ENCODE data around the gene UBTD1. TPM values are rescaled to one million over a fixed set of nuclear protein-coding genes. Genes with fewer than 3 reads are reported as not detected.

UBTD1 gene
- total RNA-seq, 1 donor from 2014 or later: 37.7 TPM

GRCh38 chr10:97520520-97520919 is 21.8 kb downstream of the UBTD1 start:
- DNase-seq: no peak
- peak overlapping the region; percentile 77 for H3K27ac ChIP-seq
- TF ChIP-seq, protein P1, sequence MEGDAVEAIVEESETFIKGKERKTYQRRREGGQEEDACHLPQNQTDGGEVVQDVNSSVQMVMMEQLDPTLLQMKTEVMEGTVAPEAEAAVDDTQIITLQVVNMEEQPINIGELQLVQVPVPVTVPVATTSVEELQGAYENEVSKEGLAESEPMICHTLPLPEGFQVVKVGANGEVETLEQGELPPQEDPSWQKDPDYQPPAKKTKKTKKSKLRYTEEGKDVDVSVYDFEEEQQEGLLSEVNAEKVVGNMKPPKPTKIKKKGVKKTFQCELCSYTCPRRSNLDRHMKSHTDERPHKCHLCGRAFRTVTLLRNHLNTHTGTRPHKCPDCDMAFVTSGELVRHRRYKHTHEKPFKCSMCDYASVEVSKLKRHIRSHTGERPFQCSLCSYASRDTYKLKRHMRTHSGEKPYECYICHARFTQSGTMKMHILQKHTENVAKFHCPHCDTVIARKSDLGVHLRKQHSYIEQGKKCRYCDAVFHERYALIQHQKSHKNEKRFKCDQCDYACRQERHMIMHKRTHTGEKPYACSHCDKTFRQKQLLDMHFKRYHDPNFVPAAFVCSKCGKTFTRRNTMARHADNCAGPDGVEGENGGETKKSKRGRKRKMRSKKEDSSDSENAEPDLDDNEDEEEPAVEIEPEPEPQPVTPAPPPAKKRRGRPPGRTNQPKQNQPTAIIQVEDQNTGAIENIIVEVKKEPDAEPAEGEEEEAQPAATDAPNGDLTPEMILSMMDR (IDR thresholded peaks at IDR 0.05): no peak
- no peaks in the 10 kb centered on the region for H3K36me3 ChIP-seq
- H3K4me3 ChIP-seq: no peak overlapping the region
- H3K4me1 ChIP-seq: peaks cover 77% of the 10 kb centered on the region
- no peaks in the 10 kb centered on the region for H3K27me3 ChIP-seq (ENCODE audit: low read depth)
- H3K9me3 ChIP-seq: no peaks in the 10 kb centered on the region
- intact Hi-C loops (cut with DNase I): no loop called here
- ATAC-seq: peak; percentile 3 to 23

DNA sequence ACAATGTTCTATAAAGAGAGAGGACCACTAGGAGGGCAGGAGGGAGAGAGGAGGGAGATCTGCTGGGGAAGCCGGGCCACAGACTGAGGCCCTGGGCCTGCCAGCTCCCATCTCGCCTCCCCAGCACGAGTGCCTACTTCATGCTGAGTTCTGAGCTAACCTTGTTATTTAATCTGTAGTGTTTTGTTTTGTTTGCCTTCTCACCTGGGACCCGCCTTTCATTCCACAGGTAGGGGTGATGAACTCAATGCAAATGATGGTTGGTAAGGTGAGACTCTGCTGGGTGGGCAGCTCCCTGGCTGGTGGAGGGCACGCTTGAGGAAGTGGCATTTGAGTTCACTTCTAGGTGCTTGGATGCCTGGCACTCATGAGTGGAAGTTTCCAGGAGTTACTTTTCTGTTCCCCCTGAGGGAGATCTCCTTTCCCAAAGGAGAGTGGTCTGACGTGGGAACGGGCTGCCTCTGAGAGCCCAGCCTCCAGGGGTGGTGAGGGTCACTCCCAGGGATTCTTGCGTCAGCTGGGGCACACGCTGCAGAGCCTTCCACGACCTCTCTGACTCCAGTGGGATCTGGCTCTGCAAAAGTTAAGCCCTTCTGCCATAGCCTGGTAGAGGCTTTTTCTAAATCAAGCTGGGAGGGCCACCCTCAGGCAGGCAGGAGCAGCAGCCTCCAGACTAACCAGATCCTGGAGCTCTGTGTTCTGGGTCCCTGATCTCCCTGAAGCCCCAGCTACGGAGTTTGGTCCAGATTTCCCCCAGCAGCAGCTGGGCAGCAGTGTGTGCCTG is 22.4 kb downstream of the UBTD1 start:
- peak overlapping the region; percentile 77 for H3K27ac ChIP-seq
- H3K4me1 ChIP-seq: peaks cover 71% of the 10 kb centered on the region
- H3K36me3 ChIP-seq: no peaks in the 10 kb centered on the region
- intact Hi-C loops (cut with DNase I): no loop called here
- ATAC-seq: peak; percentile 87 to 88
- H3K4me3 ChIP-seq: no peak overlapping the region
- no peaks in the 10 kb centered on the region for H3K9me3 ChIP-seq
- peak; percentile 69 for DNase-seq
- H3K27me3 ChIP-seq (ENCODE audit: low read depth): no peaks in the 10 kb centered on the region
- TF ChIP-seq, protein P1 (IDR thresholded peaks at IDR 0.05): no peak

- peaks cover 63% of the 10 kb centered on the region for H3K4me1 ChIP-seq
- H3K27me3 ChIP-seq (ENCODE audit: low read depth): no peaks in the 10 kb centered on the region
- H3K9me3 ChIP-seq: no peaks in the 10 kb centered on the region
- TF ChIP-seq, protein P1 (IDR thresholded peaks at IDR 0.05): no peak
- peak overlapping the region; percentile 77 for H3K27ac ChIP-seq
- no peak overlapping the region for H3K4me3 ChIP-seq
- intact Hi-C loops (cut with DNase I): no loop called here
- H3K36me3 ChIP-seq: no peaks in the 10 kb centered on the region
- no peak for DNase-seq
- ATAC-seq: no peak
Observed at GRCh38 chr10:97522071-97522470, 23.3 kb downstream of the UBTD1 start.

DNA sequence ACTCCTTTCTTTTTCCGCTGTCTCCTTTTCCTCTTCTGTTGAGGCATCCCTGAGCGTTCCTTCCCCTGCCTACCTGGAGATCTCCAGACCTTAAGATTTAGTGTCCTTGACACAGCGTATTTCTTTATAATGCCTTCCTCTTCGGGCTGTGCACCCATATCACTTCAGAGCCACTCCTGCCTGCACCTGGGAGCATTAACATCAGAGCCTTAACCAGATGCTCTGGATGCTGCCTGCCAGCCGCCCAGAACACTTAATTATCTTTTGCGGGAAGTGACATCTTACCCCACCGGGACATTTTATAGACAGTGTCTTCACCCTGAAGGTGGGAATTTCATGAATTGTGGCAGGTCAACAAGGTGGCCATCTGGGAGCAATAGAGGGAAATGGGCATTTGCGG is 24.2 kb downstream of the UBTD1 start:
- Histone ChIP-seq H3K36me3 (no peaks in the 10 kb centered on the region), H3K27me3 (ENCODE audit: low read depth) (no peaks in the 10 kb centered on the region), H3K4me3 (no peak overlapping the region), H3K4me1 (peaks cover 54% of the 10 kb centered on the region), H3K9me3 (no peaks in the 10 kb centered on the region), H3K27ac (no peak overlapping the region)
- intact Hi-C loops (cut with DNase I): no loop called here
- TF ChIP-seq, protein P1 (IDR thresholded peaks at IDR 0.05): no peak
- ATAC-seq (no peak), DNase-seq (no peak)

DNA sequence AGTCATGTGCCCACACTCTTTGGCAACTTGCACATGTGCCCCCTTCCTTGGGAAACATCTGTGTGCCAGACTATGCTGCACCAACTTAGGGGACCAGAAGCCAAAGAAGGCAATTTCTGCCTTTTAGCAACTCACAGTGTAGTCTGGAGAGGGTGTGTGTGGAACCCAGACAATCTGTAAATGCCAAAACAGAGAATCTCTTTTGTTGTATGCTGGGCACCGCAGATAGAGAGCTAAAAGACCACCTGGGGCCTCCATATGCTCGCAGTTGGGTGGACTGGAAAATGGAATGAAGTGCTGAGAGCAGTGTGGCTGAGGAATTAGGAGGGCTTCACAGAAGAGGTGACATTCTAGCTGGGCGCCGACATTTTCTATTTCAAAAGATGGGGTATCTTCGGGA is 26.4 kb downstream of the UBTD1 start:
- Histone ChIP-seq H3K9me3 (no peaks in the 10 kb centered on the region), H3K4me3 (no peak overlapping the region), H3K36me3 (no peaks in the 10 kb centered on the region), H3K27me3 (ENCODE audit: low read depth) (no peaks in the 10 kb centered on the region), H3K4me1 (peaks cover 33% of the 10 kb centered on the region), H3K27ac (no peak overlapping the region)
- no peak for ATAC-seq
- TF ChIP-seq, protein P1 (IDR thresholded peaks at IDR 0.05): no peak
- no peak for DNase-seq
- intact Hi-C loops (cut with DNase I): no loop called here
